Lower leg skin (tissue), 3 donors: Measurements from ENCODE around the gene TBC1D22A.

Source experiments
- POLR2A ChIP-seq, 2 donors: fragments of 450-650 bp; IDR thresholded peaks; one replicate each; pipeline ENCODE4 v1.6.1; 2016 to 2017; ENCODE audit warnings: antibody characterized with exemption in 2 of 2, mild to moderate bottlenecking in 1 of 2, moderate library complexity in 1 of 2
- TF ChIP-seq, protein P1 (sequence below), 3 donors: fragments of 450-650 bp; IDR thresholded peaks; one replicate each; pipeline ENCODE4 v1.5.1; 2016; ENCODE audit warnings: antibody characterized with exemption in 3 of 3, mild to moderate bottlenecking in 3 of 3, moderate library complexity in 2 of 3

DNA sequence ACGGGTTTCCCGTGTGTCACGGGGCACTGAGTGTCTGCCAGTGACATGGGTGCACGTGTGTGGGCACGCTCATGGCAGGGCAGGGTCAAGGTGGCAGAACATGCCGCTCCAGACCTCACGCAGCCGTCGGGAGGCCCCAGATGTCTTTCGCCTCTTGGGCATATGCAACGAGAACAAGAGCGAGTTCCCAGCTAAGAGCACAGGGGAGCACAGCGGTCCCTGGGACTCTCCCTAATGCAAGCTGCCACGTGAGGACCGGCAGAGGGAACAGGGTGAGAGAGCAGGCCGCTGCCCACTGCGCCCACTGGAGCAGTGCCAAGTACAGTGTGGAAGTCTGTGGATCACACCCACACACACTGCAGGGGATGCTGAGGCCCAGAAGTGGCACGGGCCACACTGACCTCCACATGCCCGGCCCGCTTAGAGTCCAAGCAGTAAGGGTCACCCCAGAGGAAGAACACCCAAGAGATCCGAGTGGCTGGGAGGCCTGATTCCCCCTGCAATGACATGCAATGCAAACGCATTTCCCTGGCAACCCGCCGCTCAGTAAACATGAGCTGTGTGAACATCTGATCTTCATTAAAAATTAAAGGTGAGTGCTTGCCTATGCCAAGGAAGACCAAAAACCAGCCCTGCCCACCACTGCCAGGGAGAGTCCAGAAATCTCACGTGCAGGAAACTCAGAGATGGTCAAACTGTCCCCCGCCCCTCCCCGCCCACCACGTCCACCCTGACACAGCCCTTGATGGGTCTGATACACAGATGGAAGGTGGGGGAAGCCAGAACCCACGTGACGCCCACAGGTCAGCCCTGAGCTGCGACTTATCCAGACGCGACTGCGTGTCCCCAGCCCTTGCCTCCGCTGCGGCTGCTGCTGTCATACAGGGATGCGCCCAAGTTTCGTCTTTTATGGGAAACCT lies 36.1 kb upstream of the TBC1D22A start:
- TF ChIP-seq, protein P1, sequence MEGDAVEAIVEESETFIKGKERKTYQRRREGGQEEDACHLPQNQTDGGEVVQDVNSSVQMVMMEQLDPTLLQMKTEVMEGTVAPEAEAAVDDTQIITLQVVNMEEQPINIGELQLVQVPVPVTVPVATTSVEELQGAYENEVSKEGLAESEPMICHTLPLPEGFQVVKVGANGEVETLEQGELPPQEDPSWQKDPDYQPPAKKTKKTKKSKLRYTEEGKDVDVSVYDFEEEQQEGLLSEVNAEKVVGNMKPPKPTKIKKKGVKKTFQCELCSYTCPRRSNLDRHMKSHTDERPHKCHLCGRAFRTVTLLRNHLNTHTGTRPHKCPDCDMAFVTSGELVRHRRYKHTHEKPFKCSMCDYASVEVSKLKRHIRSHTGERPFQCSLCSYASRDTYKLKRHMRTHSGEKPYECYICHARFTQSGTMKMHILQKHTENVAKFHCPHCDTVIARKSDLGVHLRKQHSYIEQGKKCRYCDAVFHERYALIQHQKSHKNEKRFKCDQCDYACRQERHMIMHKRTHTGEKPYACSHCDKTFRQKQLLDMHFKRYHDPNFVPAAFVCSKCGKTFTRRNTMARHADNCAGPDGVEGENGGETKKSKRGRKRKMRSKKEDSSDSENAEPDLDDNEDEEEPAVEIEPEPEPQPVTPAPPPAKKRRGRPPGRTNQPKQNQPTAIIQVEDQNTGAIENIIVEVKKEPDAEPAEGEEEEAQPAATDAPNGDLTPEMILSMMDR (IDR thresholded peaks at IDR 0.05): no peak
- TF ChIP-seq POLR2A (IDR thresholded peaks at IDR 0.05): no peak
